Activated CD8-positive, alpha-beta memory T cell treated with anti-CD3 and anti-CD28 coated beads for 4 hours (primary cell): ENCODE measurements around the gene CAMTA1.

Experiments used
- DNase-seq, 2 donors: peaks; one replicate each; pipeline ENCODE4 v3.0.0-alpha.2; 2020; ENCODE audit warnings: low read depth in 2 of 2

Gene CAMTA1

GRCh38 chr1:6928106-6928885 lies 143.0 kb downstream of the CAMTA1 start:
- no peak for DNase-seq

GRCh38 chr1:6930732-6931300 lies 145.6 kb downstream of the CAMTA1 start:
- no peak for DNase-seq

- no peak for DNase-seq
Observed at GRCh38 chr1:6935361-6935883, 150.2 kb downstream of the CAMTA1 start.

DNA sequence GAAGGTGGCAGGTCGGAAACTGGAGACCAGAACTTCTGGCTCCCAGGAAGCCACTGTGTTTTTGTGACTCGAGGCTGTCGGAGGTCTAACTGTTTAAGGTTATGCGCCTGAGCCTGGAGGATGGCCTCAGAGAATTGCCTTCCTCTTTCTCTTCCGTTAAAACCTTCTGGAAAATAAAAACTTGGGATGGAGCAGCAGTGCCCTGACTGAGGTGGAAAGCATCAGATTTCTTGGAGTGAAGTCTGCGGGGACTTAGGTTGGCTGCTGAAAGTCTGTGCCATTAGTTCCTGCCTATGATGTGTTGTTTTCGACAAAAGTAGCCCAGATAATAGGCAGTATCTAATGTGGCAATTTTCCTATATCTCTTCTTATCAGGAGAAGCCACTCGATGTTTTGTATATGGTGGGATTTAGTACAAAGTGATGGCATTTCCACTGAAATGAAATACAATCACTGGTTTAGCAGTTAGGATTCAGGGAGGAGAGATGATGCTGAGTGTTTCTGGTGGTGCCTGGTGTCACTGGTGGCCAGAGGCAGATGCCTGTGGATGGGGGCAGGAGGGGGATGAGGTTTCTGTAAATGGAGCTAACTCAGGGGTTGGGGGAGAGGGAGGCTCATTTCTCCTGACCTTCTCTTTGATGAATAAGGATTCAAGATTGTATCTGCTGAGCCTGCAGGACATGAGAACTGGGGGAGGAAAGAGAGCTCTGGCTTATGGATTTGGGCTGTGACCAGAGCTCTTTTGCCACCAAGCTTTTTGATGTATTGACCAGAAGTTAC lies 150.8 kb downstream of the CAMTA1 start:
- no peak for DNase-seq

GRCh38 chr1:6937048-6937447 lies 151.8 kb downstream of the CAMTA1 start:
- DNase-seq = no peak

DNA sequence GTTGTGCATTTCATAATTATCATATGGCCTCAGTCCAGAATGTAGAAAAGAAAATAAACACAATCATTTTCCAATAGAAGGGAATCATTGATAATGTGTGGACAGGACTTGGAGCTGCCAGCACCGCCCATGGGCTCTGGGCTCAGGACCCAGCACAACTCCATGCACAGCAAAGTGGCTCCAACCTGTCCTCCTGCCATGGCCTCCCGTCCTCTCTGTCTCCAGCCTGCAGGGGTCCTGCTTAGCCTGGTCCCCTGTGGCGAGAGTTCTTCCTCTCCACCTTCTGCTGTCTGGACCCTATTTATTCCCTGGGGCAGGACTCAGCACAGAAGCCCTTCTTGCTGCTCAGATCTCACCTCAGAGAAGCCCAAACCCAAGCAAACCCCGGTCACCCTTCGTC lies 154.1 kb downstream of the CAMTA1 start:
- DNase-seq = no peak

- no peak for DNase-seq
Observed at GRCh38 chr1:6941786-6942185, 156.5 kb downstream of the CAMTA1 start.

GRCh38 chr1:6942990-6943389 lies 157.7 kb downstream of the CAMTA1 start:
- DNase-seq = no peak

DNA sequence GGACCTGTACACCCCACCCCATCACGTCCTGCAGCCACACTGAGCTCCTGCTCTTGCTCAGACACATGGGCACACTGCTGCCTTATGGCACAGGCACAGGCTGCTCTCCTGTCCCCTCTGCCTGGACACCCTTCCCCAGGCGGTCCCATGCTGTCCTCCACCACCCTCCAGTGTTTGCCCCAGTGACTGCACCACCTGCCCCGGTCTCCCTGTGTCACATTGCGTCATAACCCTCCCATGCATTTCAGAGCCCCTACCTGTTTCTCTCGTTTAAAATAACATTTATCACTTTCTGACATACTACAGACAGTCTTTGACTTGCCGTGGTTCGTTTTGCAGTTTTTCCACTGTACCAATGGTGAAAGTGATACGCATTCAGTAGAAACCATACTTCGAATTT lies 159.2 kb downstream of the CAMTA1 start:
- no peak for DNase-seq

DNA sequence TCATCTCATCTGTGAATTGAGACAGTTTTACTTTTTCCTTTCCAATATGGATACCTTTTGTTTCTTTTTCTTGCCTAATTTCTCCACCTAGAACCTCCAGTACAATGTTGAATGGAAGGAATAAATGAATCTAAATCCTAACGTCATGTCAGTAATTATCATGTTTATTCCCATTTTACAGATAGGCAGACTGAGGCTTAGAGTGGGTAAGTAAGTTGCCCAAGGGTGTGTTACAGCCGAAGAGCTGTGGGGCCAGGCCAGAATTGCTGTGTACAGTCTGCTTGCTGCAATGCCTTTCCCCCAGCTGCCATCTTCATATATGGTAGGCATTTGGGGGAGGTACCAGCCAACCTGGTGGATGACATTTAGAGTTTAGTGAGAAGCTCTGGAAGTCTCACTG lies 162.7 kb downstream of the CAMTA1 start:
- no peak for DNase-seq

GRCh38 chr1:6948416-6948815 lies 163.2 kb downstream of the CAMTA1 start:
- DNase-seq = no peak

- DNase-seq = no peak
Observed at GRCh38 chr1:6948861-6949260, 163.6 kb downstream of the CAMTA1 start.

GRCh38 chr1:6950001-6950765 lies 164.9 kb downstream of the CAMTA1 start:
- DNase-seq = no peak

GRCh38 chr1:6951536-6951935 lies 166.3 kb downstream of the CAMTA1 start:
- DNase-seq = no peak

- no peak for DNase-seq
Observed at GRCh38 chr1:6953216-6953615, 168.0 kb downstream of the CAMTA1 start.

GRCh38 chr1:6953907-6954364 lies 168.7 kb downstream of the CAMTA1 start:
- DNase-seq = no peak

DNA sequence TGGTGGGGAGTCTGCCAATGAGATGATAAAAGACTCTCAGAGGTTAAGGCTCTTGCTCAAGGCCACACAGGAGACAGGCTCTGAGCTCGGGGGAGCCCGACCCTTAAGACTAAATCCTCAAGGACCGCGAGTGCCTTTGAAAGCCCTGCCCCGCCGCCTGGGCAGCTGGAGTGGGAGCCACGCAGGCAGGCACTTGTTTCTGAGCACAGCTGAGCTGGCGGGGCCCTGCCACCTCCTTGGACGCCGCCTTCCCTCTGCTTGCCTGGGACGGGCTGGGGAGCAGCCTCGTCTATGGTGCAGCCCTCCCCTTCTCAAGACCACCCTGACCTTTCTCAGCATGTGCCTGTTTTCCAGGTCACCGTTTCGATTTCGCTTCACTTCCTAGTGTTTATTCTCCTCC lies 169.3 kb downstream of the CAMTA1 start:
- DNase-seq = no peak

DNA sequence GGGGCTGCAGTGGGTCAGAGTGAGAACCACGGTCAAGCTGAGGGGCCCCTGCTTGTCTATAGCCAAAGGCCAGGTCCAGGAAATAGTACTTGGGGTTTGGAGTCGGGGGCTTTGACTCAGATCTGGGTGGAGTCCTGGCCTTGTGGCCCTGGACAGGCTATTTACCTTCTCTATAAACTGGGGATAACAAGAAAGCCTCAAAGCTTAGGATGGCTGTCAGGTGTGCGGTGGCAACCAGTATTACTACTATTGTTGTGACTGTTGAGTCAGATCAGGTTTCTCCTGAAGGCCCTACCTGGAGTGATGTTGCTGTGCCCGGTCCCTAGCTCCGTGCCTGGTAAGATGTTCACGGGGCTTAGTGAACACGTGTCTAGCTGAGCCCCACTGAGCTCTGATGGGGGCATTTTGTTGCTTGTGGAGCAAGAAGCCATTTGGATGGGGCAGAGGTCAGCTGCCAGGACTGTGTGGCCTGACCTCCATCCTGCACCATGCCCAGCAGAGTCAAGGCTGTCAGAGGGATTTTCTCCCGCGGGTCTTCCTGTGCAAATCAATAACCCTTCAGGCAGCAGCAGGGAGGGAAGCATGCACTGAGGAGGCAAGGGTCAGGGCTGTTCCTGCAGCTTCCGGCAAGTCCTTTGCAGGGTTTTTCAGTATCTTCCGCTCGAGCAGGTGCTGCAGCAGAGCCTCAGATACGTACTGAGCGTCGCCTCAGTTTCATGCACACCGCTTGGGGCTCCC lies 170.3 kb downstream of the CAMTA1 start:
- no peak for DNase-seq

DNA sequence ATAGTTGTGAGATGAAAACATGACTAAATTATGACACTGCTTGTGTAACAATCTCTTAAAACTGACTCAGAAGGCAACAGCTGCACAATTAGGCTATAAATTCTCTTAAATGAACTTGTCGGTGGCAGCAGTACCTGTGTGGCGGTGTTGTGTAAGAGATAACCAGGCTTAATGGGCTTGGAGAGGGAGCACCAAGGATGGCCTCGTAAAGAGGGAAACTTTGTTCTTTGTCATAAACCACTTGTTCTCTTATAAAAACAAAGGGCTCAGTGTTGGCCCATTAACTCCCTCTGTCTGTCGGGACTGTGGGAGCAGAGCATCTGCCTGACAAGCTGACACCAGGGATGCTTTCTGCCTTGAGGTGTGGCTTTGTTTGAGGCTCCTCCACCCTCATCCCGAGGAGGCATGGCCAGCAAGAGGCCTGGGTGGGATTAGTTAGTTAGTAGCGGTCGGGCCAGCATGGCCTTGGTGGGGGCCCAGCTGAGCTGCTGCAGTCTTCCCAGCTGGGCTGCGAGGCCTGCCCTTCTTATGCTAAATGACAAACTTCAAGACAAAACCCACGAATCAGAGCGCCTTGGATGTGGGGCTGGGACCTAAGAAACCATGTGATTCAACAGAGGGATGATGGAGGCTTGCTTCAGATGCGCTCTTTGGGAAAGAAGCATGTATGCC lies 171.4 kb downstream of the CAMTA1 start:
- DNase-seq = no peak

DNA sequence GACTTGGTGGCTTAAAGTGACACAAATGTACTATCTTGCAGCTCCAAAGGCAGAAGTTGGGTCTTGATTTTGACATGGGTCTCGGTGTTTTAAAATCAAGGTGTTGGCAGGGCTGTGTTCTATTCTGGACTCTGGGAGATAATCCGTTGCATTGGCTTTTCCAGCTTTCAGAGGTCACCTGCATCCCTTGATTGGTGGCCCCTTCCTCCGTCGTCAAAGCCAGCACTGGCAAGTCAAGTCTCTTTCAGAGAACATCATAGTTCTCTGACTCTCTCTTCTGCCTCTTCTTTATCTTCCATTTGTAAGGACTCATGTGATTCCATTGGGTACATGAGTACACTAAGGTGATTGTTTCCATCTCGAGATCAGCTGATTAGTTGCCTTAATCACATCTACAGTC lies 172.1 kb downstream of the CAMTA1 start:
- DNase-seq = no peak
